OCI-LY1 (cell line): Measurements from ENCODE around the gene IL10.
A peak's percentile ranks its signal among the peaks of the same experiment; 100 is the strongest.

Source experiments
- CTCF ChIP-seq: fragments of 200-600 bp; sonication (generic), shearing (Covaris generic); IDR thresholded peaks from 2 replicates; pipeline ENCODE4 v1.5.1; 2017; ENCODE audit warnings: mild to moderate bottlenecking, antibody characterized with exemption, low read length, moderate library complexity, mixed read lengths
- EZH2 ChIP-seq: fragments of 200-600 bp; sonication (generic), shearing (Covaris generic); IDR thresholded peaks from 2 replicates; pipeline ENCODE4 v1.8.0; 2017; ENCODE audit warnings: borderline replicate concordance, mixed run types, mild to moderate bottlenecking, antibody characterized with exemption, low read length, moderate library complexity, mixed read lengths

- TF ChIP-seq EZH2 (no peak), CTCF (peak; percentile 72)
Measured at GRCh38 chr1:206808615-206809014, 36.3 kb upstream of the IL10 start.
